ENCODE results near the gene C12orf75.
A peak's percentile ranks its signal among the peaks of the same experiment; 100 is the strongest.

Gene C12orf75

GRCh38 chr12:105420046-105420445 lies 89.6 kb downstream of the C12orf75 start:
- DNase-seq = no peak

GRCh38 chr12:105420659-105421240 lies 90.3 kb downstream of the C12orf75 start:
- peak; percentile 11 for DNase-seq
